Esophagus (tissue), 2 donors: ENCODE measurements around the gene YES1. TPM values are rescaled to one million over a fixed set of nuclear protein-coding genes. Genes with fewer than 3 reads are reported as not detected.
"Not testable (repeated sequence)": the region's sequence is repeated elsewhere in the genome, so short reads cannot be mapped to it uniquely, and the experiment has no call there.

ENCODE experiments used
- H3K27ac ChIP-seq, 2 donors: one replicate each; pipeline ENCODE4 v1.5.1; 2013; ENCODE audit warnings: low read depth in 2 of 2, mild to moderate bottlenecking in 2 of 2, inconsistent platforms in 1 of 2, low read length in 1 of 2, moderate library complexity in 1 of 2
- H3K27me3 ChIP-seq, 2 donors: one replicate each; pipeline ENCODE4 v1.6.1; 2013; ENCODE audit warnings: low read length in 2 of 2, control low read depth in 1 of 2, mild to moderate bottlenecking in 1 of 2; ENCODE audit not compliant: insufficient read depth in 2 of 2, control insufficient read depth in 1 of 2
- H3K36me3 ChIP-seq, 2 donors: one replicate each; pipeline ENCODE4 v1.6.1; 2013; ENCODE audit warnings: low read length in 1 of 2; ENCODE audit not compliant: control insufficient read depth in 2 of 2, insufficient read depth in 2 of 2
- H3K4me1 ChIP-seq, 2 donors: one replicate each; pipeline ENCODE4 v1.6.1; 2013; ENCODE audit warnings: low read length in 1 of 2; ENCODE audit not compliant: control insufficient read depth in 2 of 2, insufficient read depth in 2 of 2
- H3K4me3 ChIP-seq, 2 donors: one replicate each; pipeline ENCODE4 v1.5.1; 2013; ENCODE audit warnings: low read length in 2 of 2, mild to moderate bottlenecking in 2 of 2, low read depth in 1 of 2, moderate library complexity in 1 of 2
- H3K9me3 ChIP-seq, 2 donors: one replicate each; pipeline ENCODE4 v1.6.1; 2013; ENCODE audit warnings: mild to moderate bottlenecking in 2 of 2, low read depth in 1 of 2, low read length in 1 of 2, moderate library complexity in 1 of 2; ENCODE audit not compliant: control insufficient read depth in 2 of 2, insufficient read depth in 1 of 2
- WGBS, 2 donors: extraction: QIAGEN DNeasy Blood & Tissue Kit; methylation state at CpG; one replicate each; pipeline ENCODE4 v1.1.7; 2013; 5-methylcytosine and 5-hydroxymethylcytosine counted together
- polyA plus RNA-seq, 2 donors: library from polyadenylated mRNA; stranded (reverse); fragments of 200-250 nt; gene quantifications; one replicate each; pipeline ENCODE4 v1.2.3, GENCODE V29; 2013
- donor health status: healthy with polysubstance abuse.
- donor health status: Bipolar disorder and iron deficiency.

The YES1 gene
- polyA plus RNA-seq, 2 donors: 15.4 to 18.4 TPM

- WGBS, 2 donors: 97 to 98% methylated on average over 14 of the region's 14 CpGs
- H3K4me1 ChIP-seq: no peaks in the 10 kb centered on the region
These were observed 37.9 kb downstream of the YES1 start for GRCh38 chr18:773980-774624.

GRCh38 chr18:770583-770961 lies 41.5 kb downstream of the YES1 start:
- Histone ChIP-seq H3K36me3 (peaks cover 0 to 2% of the 10 kb centered on the region in 2 donors), H3K27me3 (no peaks in the 10 kb centered on the region), H3K27ac (no peak overlapping the region), H3K4me1 (no peaks in the 10 kb centered on the region), H3K4me3 (no peak overlapping the region), H3K9me3 (no peaks in the 10 kb centered on the region)

More at GRCh38 chr18:773980-774624, 37.9 kb downstream of the YES1 start:
- Histone ChIP-seq H3K27me3 (no peaks in the 10 kb centered on the region), H3K9me3 (no peaks in the 10 kb centered on the region), H3K36me3 (peaks cover 0 to 2% of the 10 kb centered on the region in 2 donors), H3K4me3 (no peak overlapping the region), H3K27ac (no peak overlapping the region)

GRCh38 chr18:767961-768360 lies 44.1 kb downstream of the YES1 start:
- no peaks in the 10 kb centered on the region for H3K27me3 ChIP-seq
- H3K27ac ChIP-seq: no peak overlapping the region
- H3K4me3 ChIP-seq: no peak overlapping the region
- no peaks in the 10 kb centered on the region for H3K9me3 ChIP-seq
- H3K36me3 ChIP-seq: peaks cover 0 to 2% of the 10 kb centered on the region in 2 donors
- no peaks in the 10 kb centered on the region for H3K4me1 ChIP-seq
- 100% methylated on average over 1 of the region's 1 CpG for WGBS, 2 donors

GRCh38 chr18:767084-767882 lies 44.8 kb downstream of the YES1 start:
- Histone ChIP-seq H3K36me3 (peaks cover 0 to 2% of the 10 kb centered on the region in 2 donors), H3K27ac (no peak overlapping the region), H3K4me1 (no peaks in the 10 kb centered on the region), H3K27me3 (no peaks in the 10 kb centered on the region), H3K4me3 (no peak overlapping the region), H3K9me3 (no peaks in the 10 kb centered on the region)
- 94 to 96% methylated on average over 12 of the region's 12 CpGs for WGBS, 2 donors

GRCh38 chr18:766550-766860 lies 45.5 kb downstream of the YES1 start:
- Histone ChIP-seq H3K27ac (no peak overlapping the region), H3K27me3 (no peaks in the 10 kb centered on the region), H3K36me3 (peaks cover 0 to under 1% of the 10 kb centered on the region in 2 donors), H3K4me3 (no peak overlapping the region), H3K4me1 (no peaks in the 10 kb centered on the region), H3K9me3 (no peaks in the 10 kb centered on the region)
- WGBS, 2 donors: 84 to 87% methylated on average over 1 of the region's 1 CpG

GRCh38 chr18:765764-766549 lies 46.1 kb downstream of the YES1 start:
- 67 to 70% methylated on average over 7 of the region's 7 CpGs for WGBS, 2 donors
- no peaks in the 10 kb centered on the region for H3K36me3 ChIP-seq
- H3K4me3 ChIP-seq: no peak overlapping the region
- no peak overlapping the region for H3K27ac ChIP-seq
- H3K9me3 ChIP-seq: no peaks in the 10 kb centered on the region
- H3K4me1 ChIP-seq: no peaks in the 10 kb centered on the region
- H3K27me3 ChIP-seq: no peaks in the 10 kb centered on the region

- not testable (repeated sequence) for H3K9me3 ChIP-seq, H3K4me3 ChIP-seq, H3K27me3 ChIP-seq, H3K4me1 ChIP-seq, H3K27ac ChIP-seq, H3K36me3 ChIP-seq
- 95 to 98% methylated on average over 2 of the region's 4 CpGs for WGBS, 2 donors
These were observed 52.2 kb downstream of the YES1 start for GRCh38 chr18:759864-760263.

- H3K27me3 ChIP-seq: no peaks in the 10 kb centered on the region
These were observed 56.5 kb downstream of the YES1 start for GRCh38 chr18:755506-755905.

GRCh38 chr18:754656-755055 lies 57.4 kb downstream of the YES1 start:
- WGBS, 2 donors: 94 to 97% methylated on average over 1 of the region's 1 CpG
- H3K27me3 ChIP-seq: no peaks in the 10 kb centered on the region
- H3K4me3 ChIP-seq: no peak overlapping the region
- no peaks in the 10 kb centered on the region for H3K36me3 ChIP-seq
- H3K9me3 ChIP-seq: no peaks in the 10 kb centered on the region
- no peak overlapping the region for H3K27ac ChIP-seq
- H3K4me1 ChIP-seq: no peaks in the 10 kb centered on the region

More at GRCh38 chr18:755506-755905, 56.5 kb downstream of the YES1 start:
- H3K4me1 ChIP-seq: no peaks in the 10 kb centered on the region
- H3K4me3 ChIP-seq: no peak overlapping the region
- H3K9me3 ChIP-seq: no peaks in the 10 kb centered on the region
- H3K36me3 ChIP-seq: no peaks in the 10 kb centered on the region
- no peak overlapping the region for H3K27ac ChIP-seq
- WGBS, 2 donors: 75 to 76% methylated on average over 2 of the region's 2 CpGs
